Right atrium auricular region (tissue), 2 donors: ENCODE results near the gene PIGC. TPM values are rescaled to one million over a fixed set of nuclear protein-coding genes. Genes with fewer than 3 reads are reported as not detected.

ENCODE experiments used
- DNase-seq: peaks from one replicate; pipeline ENCODE4 v3.0.0-alpha.2; 2019; ENCODE audit warnings: low spot score
- H3K27ac ChIP-seq, 2 donors: fragments of 200-600 bp; sonication (generic); 1 replicate in 1 of 2; 2 replicates in 1 of 2; pipeline ENCODE4 v1.5.1; 2016 to 2019
- H3K27me3 ChIP-seq, 2 donors: fragments of 200-600 bp; sonication (generic); one replicate each; pipeline versions ENCODE4 v1.5.1 to v1.6.0; 2017 to 2019
- H3K36me3 ChIP-seq: fragments of 200-600 bp; sonication (generic); one replicate; pipeline ENCODE4 v1.5.1; 2016
- H3K4me1 ChIP-seq, 2 donors: fragments of 200-600 bp; sonication (generic); one replicate each; pipeline versions ENCODE4 v1.5.1 to v1.6.0; 2017 to 2019
- H3K4me3 ChIP-seq, 2 donors: fragments of 200-600 bp; sonication (generic); 1 replicate in 1 of 2; 2 replicates in 1 of 2; pipeline ENCODE4 v1.5.1; 2017 to 2019; ENCODE audit warnings: mild to moderate bottlenecking in 1 of 2, moderate library complexity in 1 of 2
- H3K9me3 ChIP-seq, 2 donors: fragments of 200-600 bp; sonication (generic); one replicate each; pipeline ENCODE4 v1.5.1; 2019
- CTCF ChIP-seq, 2 donors: fragments of 200-600 bp; sonication (generic); IDR thresholded peaks; one replicate each; pipeline ENCODE4 v1.5.1; 2019; ENCODE audit warnings: antibody characterized with exemption in 2 of 2
- total RNA-seq, 2 donors: library from RNA; depleted of rRNA; stranded (reverse); fragments of >200 nt; gene quantifications; one replicate each; pipeline ENCODE4 v1.1.0, GENCODE V29; 2016

PIGC gene
- total RNA-seq, 2 donors from 2014 or later: 14.8 to 15.8 TPM

GRCh38 chr1:172478485-172478884, 34.6 kb upstream of the PIGC start:
- H3K36me3 ChIP-seq: no peaks in the 10 kb centered on the region
- no peak for TF ChIP-seq CTCF (IDR thresholded peaks at IDR 0.05)

GRCh38 chr1:172477741-172478140, 33.9 kb upstream of the PIGC start:
- H3K4me1 ChIP-seq: no peaks in the 10 kb centered on the region
- H3K4me3 ChIP-seq: no peak overlapping the region
- no peak overlapping the region for H3K27ac ChIP-seq
- H3K36me3 ChIP-seq: no peaks in the 10 kb centered on the region
- no peaks in the 10 kb centered on the region for H3K9me3 ChIP-seq
- no peak for TF ChIP-seq CTCF (IDR thresholded peaks at IDR 0.05)
- H3K27me3 ChIP-seq: no peaks in the 10 kb centered on the region
- DNase-seq: no peak

More at GRCh38 chr1:172478485-172478884, 34.6 kb upstream of the PIGC start:
- DNase-seq: no peak
- H3K27me3 ChIP-seq: no peaks in the 10 kb centered on the region
- no peaks in the 10 kb centered on the region for H3K9me3 ChIP-seq
- no peak overlapping the region for H3K4me3 ChIP-seq
- H3K4me1 ChIP-seq: no peaks in the 10 kb centered on the region
- H3K27ac ChIP-seq: no peak overlapping the region

- TF ChIP-seq CTCF (IDR thresholded peaks at IDR 0.05): no peak
- H3K9me3 ChIP-seq: no peaks in the 10 kb centered on the region
- H3K4me1 ChIP-seq: no peaks in the 10 kb centered on the region
- no peak overlapping the region for H3K4me3 ChIP-seq
- no peaks in the 10 kb centered on the region for H3K36me3 ChIP-seq
- H3K27me3 ChIP-seq: no peaks in the 10 kb centered on the region
- DNase-seq: no peak
- H3K27ac ChIP-seq: no peak overlapping the region
Measured at GRCh38 chr1:172477216-172477615, 33.3 kb upstream of the PIGC start.

GRCh38 chr1:172476218-172476811, 32.4 kb upstream of the PIGC start:
- DNase-seq: no peak
- Histone ChIP-seq H3K9me3 (no peaks in the 10 kb centered on the region), H3K4me3 (no peak overlapping the region), H3K36me3 (no peaks in the 10 kb centered on the region), H3K27ac (no peak overlapping the region), H3K4me1 (no peaks in the 10 kb centered on the region), H3K27me3 (no peaks in the 10 kb centered on the region)
- no peak for TF ChIP-seq CTCF (IDR thresholded peaks at IDR 0.05)

GRCh38 chr1:172473842-172474241, 30.0 kb upstream of the PIGC start:
- TF ChIP-seq CTCF (IDR thresholded peaks at IDR 0.05): no peak
- Histone ChIP-seq H3K27me3 (no peaks in the 10 kb centered on the region), H3K9me3 (no peaks in the 10 kb centered on the region), H3K4me1 (no peaks in the 10 kb centered on the region), H3K4me3 (no peak overlapping the region), H3K27ac (no peak overlapping the region), H3K36me3 (no peaks in the 10 kb centered on the region)
- no peak for DNase-seq

GRCh38 chr1:172473302-172473701, 29.4 kb upstream of the PIGC start:
- Histone ChIP-seq H3K36me3 (no peaks in the 10 kb centered on the region), H3K9me3 (no peaks in the 10 kb centered on the region), H3K27me3 (no peaks in the 10 kb centered on the region), H3K27ac (no peak overlapping the region), H3K4me3 (no peak overlapping the region), H3K4me1 (no peaks in the 10 kb centered on the region)
- no peak for DNase-seq
- no peak for TF ChIP-seq CTCF (IDR thresholded peaks at IDR 0.05)
